Kidney capillary endothelial cell (primary cell): Measurements from ENCODE around the gene ASTL.
A peak's percentile ranks its signal among the peaks of the same experiment; 100 is the strongest.

ENCODE experiments used
- DNase-seq: peaks from one replicate; pipeline ENCODE4 v3.0.0-alpha.2; 2018; ENCODE audit warnings: low spot score

The ASTL gene

DNA sequence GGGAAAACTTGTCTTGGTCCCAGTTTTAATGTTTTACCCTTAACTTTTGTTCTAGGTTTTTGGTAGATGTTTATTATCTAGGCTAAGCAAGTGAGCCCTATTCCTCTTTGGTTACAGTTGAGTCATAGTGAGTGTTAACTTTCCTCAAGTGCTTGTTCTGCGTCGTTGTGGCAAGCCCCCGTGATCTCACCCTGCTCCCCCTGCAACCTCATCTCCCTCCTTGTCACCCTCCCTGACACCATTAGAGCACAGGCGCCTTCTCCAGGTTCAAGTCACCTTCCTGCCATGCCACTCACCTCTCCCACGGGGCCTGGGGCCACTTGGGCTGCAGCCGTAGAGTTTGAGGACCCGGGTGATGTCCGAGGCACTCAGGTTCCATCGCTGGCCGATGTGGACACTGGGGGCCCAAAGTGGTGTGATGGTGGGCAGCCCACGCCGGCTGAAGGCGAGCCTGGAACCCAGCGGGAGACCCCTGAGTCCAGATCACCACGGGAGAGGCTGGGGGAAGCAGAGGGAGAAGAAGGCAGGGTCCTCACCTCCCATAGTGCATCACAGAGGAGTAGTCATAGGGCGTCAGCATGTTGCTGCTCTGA lies 8.7 kb downstream of the ASTL start:
- no peak for DNase-seq

DNA sequence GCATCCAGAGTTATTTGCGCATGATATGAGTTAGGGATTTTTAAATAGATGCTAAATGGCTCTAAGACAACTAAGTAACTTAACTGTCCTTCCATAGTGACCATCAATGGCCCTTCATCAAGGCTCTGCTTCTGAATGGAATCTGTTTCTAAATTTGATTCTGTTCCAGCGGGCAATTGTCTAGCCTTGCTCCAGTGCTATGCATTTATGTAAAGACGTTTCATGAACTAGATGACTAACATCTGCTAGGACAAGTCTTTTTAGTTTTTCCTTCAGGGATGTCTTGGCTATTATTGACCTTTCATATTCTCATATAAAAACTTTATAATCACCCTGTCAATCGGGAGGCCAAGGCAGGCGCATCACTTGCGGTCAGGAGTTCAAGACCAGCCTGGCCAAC lies 9.8 kb downstream of the ASTL start:
- DNase-seq = no peak

DNA sequence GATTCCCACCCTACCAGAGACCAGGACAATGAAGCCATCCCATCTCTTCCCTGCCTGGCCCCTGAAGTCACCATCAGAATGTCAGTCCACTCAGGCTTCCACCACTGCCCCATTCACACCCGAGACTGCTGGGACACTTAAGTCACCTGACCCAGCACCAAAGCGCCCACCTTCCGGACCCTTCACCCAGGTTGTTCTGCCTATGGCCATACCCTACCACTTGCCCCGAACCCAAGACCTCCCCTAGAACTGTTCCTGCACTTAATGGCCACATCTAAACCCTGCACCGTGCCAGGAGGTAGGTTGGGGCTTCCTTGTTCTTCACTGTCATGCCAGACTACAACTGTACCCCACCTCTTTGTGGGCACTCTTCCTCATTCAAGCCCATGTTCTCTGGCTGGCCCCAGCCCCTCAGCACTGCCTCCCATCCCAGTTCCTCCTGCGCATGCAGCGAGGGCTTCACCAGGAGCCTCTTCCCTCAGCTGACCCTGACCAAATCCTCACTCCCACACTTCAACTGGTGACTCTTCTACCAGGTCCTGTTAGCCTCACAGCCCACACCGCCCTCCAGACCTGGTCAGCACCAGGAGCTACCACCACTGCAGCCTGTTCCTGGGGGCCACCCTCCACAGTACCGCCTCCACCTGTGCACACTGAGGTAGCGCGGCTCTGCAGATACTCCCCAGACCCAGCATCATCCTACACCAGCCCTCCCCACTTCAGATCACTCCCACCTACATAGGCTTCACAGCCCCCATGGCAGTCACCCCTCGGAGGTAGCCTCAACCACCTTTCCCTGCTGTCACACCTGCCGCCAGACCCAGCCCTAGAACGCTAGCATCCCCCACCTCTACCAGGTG lies 13.7 kb downstream of the ASTL start:
- DNase-seq = no peak

DNA sequence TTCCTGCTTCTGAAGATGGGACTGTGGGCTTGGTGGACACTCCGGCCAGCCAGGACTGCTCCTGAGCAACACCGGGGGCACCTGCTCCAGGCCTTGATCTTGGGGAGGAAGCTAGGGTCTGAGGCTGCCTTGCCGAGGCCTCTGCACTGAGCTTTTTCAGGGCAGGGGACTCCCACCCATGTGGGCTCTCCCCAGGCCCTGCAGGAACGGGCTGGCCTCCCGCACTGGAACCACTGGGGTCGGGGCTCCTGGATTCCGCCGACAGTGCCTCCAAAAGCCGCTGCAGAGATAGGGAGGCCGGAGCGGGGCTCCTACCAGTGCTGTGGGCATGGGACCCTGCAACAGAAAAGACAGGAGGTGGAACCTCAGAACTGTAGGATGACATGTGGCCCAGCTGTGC lies 14.4 kb downstream of the ASTL start:
- no peak for DNase-seq

DNA sequence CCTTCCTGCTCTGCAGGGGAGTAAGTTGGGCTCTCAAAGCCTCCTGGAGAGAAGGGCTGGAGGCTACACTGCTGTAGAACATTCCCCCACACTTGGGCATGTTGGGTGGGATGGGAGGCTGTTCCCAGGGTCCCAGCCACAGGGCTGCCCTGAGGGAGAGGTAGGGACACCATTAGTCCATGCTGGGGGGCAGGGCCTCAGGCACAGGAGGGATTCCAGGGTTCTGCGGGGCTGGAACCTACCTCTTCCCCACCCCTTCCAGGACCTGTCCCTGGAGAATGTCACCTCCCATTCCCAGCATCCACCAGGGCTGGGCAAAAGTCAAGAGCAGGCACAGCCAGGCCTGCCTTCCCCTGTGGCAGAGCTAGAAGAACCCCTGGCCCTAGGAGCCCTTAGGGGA lies 15.0 kb downstream of the ASTL start:
- no peak for DNase-seq

DNA sequence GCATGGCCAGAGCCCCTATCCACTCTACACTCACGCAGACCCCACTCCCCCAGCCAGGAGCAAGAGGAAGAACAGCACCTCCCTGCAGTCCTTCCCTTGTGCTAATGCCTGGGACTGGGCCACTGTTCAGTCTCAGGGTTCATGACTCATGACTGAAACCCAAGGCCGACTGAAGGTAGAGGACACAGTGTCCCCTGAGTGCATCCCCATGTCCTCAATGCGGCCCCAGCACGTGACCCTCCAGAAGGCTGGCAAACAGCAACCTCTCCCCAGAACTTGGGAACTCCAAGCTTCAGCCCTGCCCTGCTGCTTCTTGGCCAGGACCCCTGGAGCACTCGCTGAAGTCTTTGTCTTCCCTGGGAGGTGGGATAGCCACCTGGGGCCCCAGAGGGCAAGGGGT lies 15.9 kb downstream of the ASTL start:
- no peak for DNase-seq

DNA sequence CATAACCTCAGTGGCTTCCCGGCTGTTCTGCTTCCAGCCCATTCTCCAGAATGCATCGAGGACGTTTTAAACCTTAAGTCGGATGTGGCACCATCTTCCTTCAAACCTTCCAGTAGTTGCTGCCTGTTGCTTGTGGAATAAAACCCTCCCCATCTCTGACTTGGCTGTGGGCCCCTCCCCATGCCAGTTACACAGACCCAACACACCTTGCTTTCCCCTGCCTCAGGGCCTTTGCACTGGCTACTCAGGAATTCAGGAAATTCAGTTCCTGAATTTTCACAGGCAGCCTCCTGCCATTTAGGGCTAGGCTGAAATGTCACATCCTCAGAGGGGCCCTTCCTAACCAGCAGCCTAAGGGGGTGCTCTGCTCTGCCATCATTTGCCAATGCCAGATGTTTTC lies 16.9 kb downstream of the ASTL start:
- DNase-seq = no peak

DNA sequence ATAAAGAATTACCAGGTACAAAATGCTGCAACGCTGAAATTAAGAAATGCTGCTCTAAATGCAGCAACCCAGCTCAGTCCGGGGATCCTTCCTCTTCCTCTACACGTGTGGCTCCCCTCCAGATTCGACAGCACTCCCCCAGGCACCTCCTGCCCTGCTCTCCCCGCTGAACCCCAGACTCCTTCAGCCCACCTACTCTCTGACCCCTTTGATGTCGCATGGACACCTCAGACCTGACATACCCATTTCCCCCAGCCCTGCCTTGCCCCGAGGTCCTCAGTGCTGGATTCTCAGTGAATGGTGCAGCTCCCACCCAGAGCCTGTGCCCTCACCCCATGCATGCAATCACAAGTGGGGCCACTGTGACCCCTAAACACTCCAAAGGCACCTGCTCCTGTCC lies 17.3 kb downstream of the ASTL start:
- DNase-seq = no peak

DNA sequence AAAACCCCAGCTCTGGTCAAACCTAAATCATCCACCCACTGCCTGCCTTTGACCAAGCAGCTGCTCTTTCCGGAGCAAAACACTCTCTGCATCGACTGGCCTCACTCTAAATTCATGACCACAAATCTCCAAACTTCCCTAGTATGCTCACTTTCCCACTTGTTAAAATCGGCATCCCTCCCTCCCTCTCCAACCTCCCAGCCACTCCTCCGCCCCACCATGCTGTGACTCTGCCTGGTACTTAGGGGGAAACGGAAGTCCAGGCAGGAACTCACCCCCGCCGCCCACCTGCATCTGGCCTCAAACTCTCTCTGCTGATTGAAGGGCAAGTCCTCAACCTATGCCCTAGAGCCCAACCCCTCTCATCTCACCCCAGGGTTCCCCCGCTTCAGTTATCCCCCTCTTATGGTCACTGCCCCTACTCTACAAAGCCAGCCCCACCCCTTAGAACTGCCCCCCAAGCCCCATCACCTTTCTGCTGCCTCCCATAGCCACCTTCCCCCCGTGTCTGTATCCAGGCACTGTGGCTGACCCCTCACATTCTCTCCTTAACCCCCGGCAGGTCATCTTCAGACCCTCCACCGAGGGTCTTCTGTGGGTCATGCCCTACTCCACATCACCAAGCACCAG lies 18.1 kb downstream of the ASTL start:
- no peak for DNase-seq

DNA sequence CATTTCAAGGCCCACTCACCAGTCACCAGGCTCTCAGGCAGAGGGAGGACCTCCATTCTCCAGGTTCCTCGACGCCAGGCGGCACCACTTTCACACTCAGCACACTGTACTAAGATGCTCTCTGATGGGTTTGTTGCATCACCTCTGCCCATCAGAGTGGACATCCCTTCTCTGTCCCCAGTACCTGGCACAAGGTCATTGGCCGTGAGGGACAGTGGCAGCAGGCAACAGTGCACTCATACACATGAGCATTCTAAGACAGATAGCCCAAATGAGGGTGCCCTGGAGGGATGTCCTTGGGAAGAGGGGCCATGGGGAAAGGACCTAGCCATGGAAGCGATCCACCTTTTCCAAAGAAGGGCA lies 18.9 kb downstream of the ASTL start:
- DNase-seq = no peak

DNA sequence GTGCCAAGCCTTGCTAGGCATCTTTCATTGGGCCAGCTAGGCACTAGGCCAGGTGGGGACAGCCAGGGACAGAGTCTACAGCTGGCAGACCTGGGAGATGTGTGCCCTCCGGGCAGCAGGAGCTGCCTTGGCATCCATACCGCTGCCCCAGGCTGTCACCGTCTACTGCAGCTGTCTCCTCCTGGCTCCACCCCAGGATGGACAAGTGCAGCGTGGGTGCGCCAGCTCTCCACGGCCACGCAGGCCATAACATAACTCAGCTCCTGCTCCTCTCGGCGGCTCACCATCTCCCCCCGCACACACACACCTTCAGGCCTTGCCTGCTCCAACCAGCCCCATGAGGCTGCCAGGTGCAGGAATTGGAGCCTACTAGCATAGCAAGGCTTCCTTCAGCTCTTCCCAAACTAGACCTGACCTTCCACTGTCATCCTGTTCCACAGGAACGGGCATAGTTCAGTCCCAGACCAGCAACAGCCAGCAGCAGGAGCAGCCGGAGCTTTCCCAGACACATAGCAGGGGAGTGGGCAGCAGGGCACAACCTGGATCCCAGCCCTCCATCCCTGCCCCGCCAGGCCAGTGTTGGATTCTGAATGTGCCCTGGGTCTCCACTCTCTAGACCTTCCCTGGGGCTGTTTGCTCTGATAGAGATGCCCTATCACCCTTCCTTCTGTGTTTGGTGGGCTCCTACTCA lies 19.5 kb downstream of the ASTL start:
- no peak for DNase-seq

DNA sequence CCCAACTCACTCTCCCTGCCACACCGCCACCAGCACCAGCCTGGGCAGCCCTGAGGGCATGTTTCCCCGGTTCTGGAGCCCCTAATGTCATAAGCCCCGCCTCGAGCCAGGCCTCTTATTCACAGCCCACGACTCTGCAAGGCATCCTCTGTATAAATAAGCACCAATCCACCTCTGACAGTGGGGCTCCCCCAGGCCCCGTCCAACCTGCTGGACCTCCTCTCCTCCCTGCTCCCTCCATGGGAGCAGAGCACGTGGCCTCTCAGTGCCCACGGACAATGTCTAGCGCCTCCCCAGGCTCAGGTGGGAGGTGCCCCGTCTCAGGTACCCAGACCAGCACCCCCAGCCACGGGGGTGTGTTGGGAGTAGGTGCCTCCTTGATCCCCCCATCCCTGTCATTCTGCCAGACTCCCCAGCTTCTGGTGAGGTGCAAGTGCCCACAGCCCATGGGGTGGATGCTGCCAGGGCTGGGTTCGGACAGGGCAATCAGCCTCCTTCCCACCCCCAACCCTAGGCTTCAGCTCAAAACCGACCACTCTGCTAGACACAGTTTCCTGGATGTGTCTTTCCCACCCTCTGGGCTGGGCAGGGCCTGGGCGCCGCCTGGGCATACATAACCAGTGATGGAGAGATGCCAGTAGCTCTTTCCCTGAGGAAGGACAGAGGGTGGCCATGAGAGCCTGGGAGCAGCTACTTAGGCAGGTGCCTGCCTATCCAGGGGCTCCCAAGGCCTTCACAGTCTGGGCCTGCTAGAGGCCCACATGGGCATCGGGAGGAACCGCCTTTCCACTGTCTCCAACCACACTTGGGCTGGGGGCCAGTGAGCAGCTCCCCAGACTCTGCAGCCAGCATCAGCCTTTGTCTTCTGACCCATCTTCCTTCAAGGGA lies 20.4 kb downstream of the ASTL start:
- DNase-seq = no peak

DNA sequence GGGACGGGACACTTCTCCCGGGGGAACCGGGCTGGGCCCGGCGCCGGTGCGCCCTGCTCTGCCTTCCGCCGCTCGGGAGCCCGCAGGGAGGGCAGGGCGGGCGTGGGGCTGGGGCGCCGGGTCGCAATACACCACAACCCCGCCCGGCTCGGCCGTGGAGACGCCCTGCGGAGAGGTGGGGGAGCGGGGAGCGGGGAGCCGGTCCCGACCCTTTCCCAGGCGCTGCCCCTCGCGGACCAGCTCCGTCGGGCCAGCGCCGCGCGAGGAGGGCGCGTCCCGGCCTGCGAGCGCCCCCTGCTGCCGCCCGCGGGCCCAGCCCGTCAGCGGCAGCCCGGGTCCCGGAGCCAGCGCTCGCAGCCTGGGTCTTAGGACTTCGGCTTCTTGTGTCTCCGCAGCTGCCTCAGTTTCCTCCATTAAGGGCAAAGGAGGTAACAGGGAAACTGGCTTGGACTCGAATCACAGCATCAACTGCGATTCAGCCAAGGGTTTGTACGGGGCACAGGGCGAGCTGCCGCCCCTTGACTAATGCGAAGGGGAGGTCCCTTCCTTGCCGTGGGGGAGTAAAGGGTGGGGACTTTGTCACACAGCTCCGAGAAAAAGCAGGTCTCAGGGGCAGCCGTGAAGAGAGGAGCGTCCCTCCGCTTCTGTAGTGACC lies 21.3 kb downstream of the ASTL start:
- DNase-seq = peak; percentile 53

DNA sequence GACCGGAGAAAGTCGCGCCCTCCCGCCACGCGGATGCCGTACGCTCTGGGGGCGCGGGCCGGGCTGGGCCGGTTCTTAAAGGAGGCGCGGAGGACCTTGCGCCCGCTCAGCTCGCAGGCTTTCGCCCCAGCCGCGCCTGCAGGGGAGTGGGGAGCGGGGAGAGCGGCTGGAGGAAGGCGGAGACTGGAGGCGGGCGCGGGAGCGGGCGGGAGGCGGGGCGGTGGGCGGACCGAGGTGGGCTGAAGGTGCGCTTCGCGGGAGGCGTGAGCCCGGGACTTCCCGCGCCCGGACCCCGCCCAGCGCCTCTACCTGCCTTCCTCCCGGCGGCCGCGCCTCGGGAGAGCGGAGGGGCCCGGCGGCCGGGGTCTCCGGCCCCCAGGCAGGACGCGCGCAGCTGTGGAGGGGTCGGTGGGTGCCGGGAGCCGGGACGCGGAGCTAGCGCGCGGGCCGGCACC lies 21.9 kb downstream of the ASTL start, which contains the start of gene ADRA2B:
Gene ADRA2B, minus strand, starts transcription at position 148 of the 455 bp plus-strand sequence. CDS start 422 bp downstream, outside the sequence.
- no peak for DNase-seq

DNA sequence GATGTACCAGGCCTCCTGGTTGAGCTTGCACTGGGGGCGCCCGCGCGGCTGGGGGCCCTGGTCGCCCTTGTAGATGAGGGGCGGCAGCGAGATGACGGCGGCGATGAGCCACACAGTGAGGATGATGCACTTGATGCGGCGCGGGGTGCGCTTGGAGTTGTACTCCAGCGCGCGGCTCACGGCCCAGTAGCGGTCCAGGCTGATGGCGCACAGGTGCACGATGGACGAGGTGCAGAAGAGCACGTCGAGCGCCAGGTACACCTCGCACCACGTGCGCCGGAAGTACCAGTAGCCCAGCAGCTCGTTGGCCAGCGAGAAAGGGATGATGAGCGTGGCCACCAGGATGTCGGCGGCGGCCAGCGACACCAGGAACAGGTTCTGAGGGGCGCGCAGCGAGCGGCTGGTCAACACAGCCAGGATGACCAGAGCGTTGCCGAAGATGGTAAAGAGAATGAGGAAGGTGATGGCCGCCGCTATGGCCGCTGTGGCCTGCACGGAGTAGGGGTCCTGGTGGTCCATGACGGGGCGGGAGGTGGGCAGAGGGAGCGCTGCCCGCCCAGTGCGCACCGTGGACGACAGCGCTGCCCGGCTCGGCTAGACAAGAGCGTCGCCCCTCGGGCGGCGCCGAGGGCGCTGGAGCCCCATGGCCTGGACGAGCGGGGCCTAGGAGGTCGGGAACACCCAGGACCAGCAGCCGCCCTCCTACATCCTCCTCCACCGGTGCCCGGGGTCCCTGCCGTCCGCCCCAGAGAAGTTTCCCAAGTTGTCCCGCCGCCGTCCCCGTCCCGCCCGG lies 22.5 kb downstream of the ASTL start:
- DNase-seq = no peak

DNA sequence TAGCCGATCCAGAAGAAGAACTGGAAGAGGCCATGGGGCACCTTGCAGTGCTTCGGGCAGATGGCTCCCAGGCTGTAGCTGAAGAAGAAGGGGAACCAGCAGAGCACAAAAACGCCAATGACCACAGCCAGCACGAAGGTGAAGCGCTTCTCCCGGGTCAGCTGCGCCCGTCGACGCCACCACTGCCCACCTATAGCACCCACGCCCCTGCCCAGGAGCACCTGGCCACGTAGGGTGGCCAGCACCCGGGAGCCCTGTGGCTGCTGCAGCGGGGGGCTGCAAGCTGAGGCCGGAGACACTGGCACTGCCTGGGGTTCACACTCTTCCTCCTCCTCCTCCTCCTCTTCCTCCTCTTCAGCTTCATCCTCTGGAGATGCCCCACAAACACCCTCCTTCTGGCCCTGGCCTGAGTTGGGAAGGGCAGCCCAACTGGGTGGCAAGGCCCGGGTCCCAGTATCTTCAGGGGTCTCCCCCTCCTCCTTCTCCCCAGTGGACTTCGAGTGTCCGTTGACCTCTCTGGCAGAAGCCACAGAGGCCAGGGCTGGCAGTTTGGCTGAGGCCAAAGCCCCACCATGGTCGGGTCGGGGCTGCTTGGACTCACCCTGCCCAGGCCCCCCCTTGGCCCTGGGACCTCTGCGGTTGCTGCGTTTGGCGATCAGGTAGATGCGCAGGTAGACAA lies 23.3 kb downstream of the ASTL start:
- DNase-seq = no peak

DNA sequence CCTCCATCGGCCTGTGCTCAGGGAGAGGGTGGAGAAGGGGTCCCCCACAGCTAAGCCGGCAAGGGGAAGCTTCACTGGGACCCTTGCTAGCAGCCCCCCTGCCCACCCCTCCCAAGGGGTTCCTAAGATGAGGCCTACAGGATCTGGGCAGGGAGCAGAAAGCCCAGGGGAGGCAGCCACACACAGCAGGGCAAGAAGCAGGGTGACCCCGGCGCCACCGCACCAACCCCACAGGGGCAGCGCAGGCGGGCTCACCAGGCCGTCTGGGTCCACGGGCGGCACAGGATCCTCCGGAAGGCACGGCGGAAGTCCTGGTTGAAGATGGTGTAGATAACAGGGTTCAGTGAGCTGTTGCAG lies 23.8 kb downstream of the ASTL start:
- DNase-seq = no peak

DNA sequence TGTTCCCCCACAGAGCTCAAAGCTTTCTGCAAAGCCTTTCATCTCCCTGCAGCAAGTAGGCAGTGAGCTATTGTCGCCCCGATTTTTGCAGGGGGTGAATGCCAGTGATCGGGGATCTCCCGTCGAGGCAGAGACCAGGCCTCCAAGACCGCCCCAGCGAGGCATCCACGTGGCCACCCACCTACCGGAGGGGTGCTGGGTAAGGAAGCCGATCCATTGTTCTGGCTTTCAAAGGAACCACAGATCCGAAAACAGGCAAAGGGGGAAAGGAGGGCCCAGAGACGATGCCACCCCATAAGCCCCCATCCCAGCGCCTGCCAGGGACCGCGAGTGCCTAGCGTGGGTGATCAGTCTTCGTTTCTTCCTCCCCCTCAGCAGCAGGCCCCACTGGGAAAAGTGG lies 24.4 kb downstream of the ASTL start:
- no peak for DNase-seq

DNA sequence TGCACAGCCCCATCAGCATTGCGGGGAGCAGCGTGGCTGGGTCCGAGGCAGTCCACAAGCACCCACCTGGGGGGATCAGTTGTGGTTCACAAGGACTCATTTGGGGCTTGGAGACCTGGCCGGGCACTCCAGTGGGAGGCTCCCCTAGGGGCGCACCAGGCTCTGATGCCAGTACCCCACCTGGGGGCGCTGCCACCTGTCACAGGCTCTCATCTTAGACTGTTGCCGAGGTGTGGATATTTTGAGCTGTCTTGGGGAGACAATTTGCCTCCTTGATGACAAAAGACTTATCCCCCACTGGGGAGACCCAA lies 25.0 kb downstream of the ASTL start:
- DNase-seq = no peak
